ENCODE data around the gene NFASC. TPM values are rescaled to one million over a fixed set of nuclear protein-coding genes. Genes with fewer than 3 reads are reported as not detected.

Gene NFASC
- total RNA-seq, 2 donors from 2014 or later: 27.7 to 45.9 TPM

DNA sequence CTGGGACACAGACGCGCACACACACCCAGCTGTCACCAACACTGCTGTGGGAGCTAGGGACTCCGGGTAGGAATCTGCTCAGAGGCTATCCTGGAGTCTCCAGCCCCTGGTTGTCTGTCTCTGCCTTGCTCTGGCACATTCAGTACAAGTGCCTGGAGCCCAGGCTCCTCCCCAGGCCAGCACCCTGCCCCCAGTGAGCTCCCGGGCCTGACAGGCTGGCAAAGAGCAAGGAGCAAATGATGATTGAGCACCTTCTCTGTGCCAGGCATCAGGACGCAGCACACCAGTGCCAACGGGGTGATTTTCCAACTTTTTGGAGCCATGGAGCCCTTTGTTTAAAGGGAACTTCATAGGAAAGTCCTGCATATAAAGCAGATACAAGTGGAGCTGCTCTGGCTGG lies 178.8 kb downstream of the NFASC start:
- H3K9ac ChIP-seq (ENCODE audit: extremely low read depth, low read length, poor library complexity, severe bottlenecking): no peak overlapping the region
- Mint-ChIP-seq H3K9me3 (no peaks in the 10 kb centered on the region), H3K27ac (no peak overlapping the region), H3K27me3 (ENCODE audit: insufficient read depth) (peaks cover 55% of the 10 kb centered on the region), H3K4me3 (no peak overlapping the region), H3K36me3 (ENCODE audit: low read depth) (no peaks in the 10 kb centered on the region), H3K4me1 (no peaks in the 10 kb centered on the region)
- no peaks in the 10 kb centered on the region for H3K9me3 ChIP-seq (ENCODE audit: control insufficient read depth, low read length)
- peaks cover 52% of the 10 kb centered on the region for H3K27me3 ChIP-seq (ENCODE audit: control insufficient read depth, insufficient read depth, low read length, poor library complexity, severe bottlenecking)
- 72 to 81% methylated on average over 4 to 6 of the region's 6 CpGs for WGBS, 2 experiments (ENCODE audit: insufficient coverage in 1 of 2, insufficient read length in 1 of 2)
- no peak overlapping the region for H3K27ac ChIP-seq (ENCODE audit: low read depth, low read length)
- H3K36me3 ChIP-seq (ENCODE audit: control insufficient read depth, insufficient read depth, low read length): no peaks in the 10 kb centered on the region
- no peaks in the 10 kb centered on the region for H3K4me1 ChIP-seq (ENCODE audit: control insufficient read depth, insufficient read depth, low read length)
- no peak for DNase-seq
- no peak overlapping the region for H3K4me3 ChIP-seq (ENCODE audit: low read length)
- TF ChIP-seq CTCF (conservative IDR thresholded peaks at IDR 0.05): no peak

DNA sequence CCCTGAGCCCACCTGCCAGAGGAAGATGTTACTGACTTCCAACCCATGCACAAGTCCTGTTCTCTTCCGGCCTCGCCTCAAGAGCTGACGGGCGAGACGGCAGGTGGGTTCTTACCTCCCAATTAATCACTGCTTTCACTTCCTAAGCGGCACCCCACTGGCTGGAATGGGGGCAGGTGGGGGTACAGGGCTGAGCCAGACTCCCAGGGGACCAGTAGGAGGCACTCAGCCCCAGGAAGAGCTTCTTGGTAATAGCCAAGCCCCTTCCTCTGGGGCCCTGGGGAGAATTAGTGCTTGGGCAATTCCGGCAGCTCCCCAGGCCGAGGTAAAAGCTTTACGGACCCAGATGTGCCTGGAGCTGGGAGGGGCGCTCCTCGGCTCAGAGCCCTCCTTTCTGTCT lies 182.0 kb downstream of the NFASC start:
- H3K4me1 ChIP-seq (ENCODE audit: control insufficient read depth, insufficient read depth, low read length): no peaks in the 10 kb centered on the region
- H3K36me3 Mint-ChIP-seq (ENCODE audit: low read depth): no peaks in the 10 kb centered on the region
- H3K9me3 Mint-ChIP-seq: no peaks in the 10 kb centered on the region
- no peak overlapping the region for H3K27ac Mint-ChIP-seq
- H3K9ac ChIP-seq (ENCODE audit: extremely low read depth, low read length, poor library complexity, severe bottlenecking): no peak overlapping the region
- H3K4me3 Mint-ChIP-seq: no peak overlapping the region
- peaks cover 20% of the 10 kb centered on the region for H3K27me3 ChIP-seq (ENCODE audit: control insufficient read depth, insufficient read depth, low read length, poor library complexity, severe bottlenecking)
- no peak for TF ChIP-seq CTCF (conservative IDR thresholded peaks at IDR 0.05)
- H3K36me3 ChIP-seq (ENCODE audit: control insufficient read depth, insufficient read depth, low read length): no peaks in the 10 kb centered on the region
- 88 to 94% methylated on average over 6 to 11 of the region's 11 CpGs for WGBS, 2 experiments (ENCODE audit: insufficient coverage in 1 of 2, insufficient read length in 1 of 2)
- DNase-seq: no peak
- H3K27ac ChIP-seq (ENCODE audit: low read depth, low read length): no peak overlapping the region
- H3K27me3 Mint-ChIP-seq (ENCODE audit: insufficient read depth): peaks cover 34% of the 10 kb centered on the region
- H3K4me3 ChIP-seq (ENCODE audit: low read length): no peak overlapping the region
- H3K9me3 ChIP-seq (ENCODE audit: control insufficient read depth, low read length): no peaks in the 10 kb centered on the region
- H3K4me1 Mint-ChIP-seq: no peaks in the 10 kb centered on the region

GRCh38 chr1:205053296-205053695 lies 182.6 kb downstream of the NFASC start:
- TF ChIP-seq CTCF (conservative IDR thresholded peaks at IDR 0.05): no peak
- no peaks in the 10 kb centered on the region for H3K9me3 Mint-ChIP-seq
- no peak for DNase-seq

More at GRCh38 chr1:205053296-205053695, 182.6 kb downstream of the NFASC start:
- H3K27ac Mint-ChIP-seq: no peak overlapping the region
- H3K4me1 ChIP-seq (ENCODE audit: control insufficient read depth, insufficient read depth, low read length): no peaks in the 10 kb centered on the region
- H3K27me3 ChIP-seq (ENCODE audit: control insufficient read depth, insufficient read depth, low read length, poor library complexity, severe bottlenecking): peaks cover 13% of the 10 kb centered on the region
- no peaks in the 10 kb centered on the region for H3K4me1 Mint-ChIP-seq
- H3K4me3 Mint-ChIP-seq: no peak overlapping the region
- H3K4me3 ChIP-seq (ENCODE audit: low read length): no peak overlapping the region
- H3K36me3 ChIP-seq (ENCODE audit: control insufficient read depth, insufficient read depth, low read length): no peaks in the 10 kb centered on the region
- H3K9ac ChIP-seq (ENCODE audit: extremely low read depth, low read length, poor library complexity, severe bottlenecking): no peak overlapping the region
- no peaks in the 10 kb centered on the region for H3K36me3 Mint-ChIP-seq (ENCODE audit: low read depth)
- peaks cover 30% of the 10 kb centered on the region for H3K27me3 Mint-ChIP-seq (ENCODE audit: insufficient read depth)
- 86 to 97% methylated on average over 2 to 5 of the region's 5 CpGs for WGBS, 2 experiments (ENCODE audit: insufficient coverage in 1 of 2, insufficient read length in 1 of 2)
- no peak overlapping the region for H3K27ac ChIP-seq (ENCODE audit: low read depth, low read length)
- no peaks in the 10 kb centered on the region for H3K9me3 ChIP-seq (ENCODE audit: control insufficient read depth, low read length)
